Caco-2 (cell line): ENCODE measurements around the gene PSEN1. TPM values are rescaled to one million over a fixed set of nuclear protein-coding genes. Genes with fewer than 3 reads are reported as not detected.
A peak's percentile ranks its signal among the peaks of the same experiment; 100 is the strongest.

Experiments used
- BruUV-seq: library from RNA; stranded (reverse); fragments of 400-500 nt; replicated peaks from 2 replicates; lab custom pipeline; 2021; lab: Mats Ljungman, UMichigan
- CTCF ChIA-PET: fragments of 300-600 bp; sonication (Branson Sonifier 250); formaldehyde crosslinking; loops from one replicate; lab custom pipeline; 2022; ENCODE audit warnings: antibody characterized with exemption; lab: Charles Lee
- POLR2A ChIA-PET: fragments of 300-600 bp; sonication (Branson Sonifier 250); formaldehyde crosslinking; loops from one replicate; lab custom pipeline; 2022; ENCODE audit warnings: antibody characterized with exemption; lab: Charles Lee
- DNase-seq, 2 experiments: peaks; one replicate each; pipeline versions ENCODE4 v3.0.0 to v3.0.0-alpha.2; 2020 to 2022
- H3K27me3 ChIP-seq: replicated peaks from 2 replicates; pipeline ENCODE4 v1.6.0; 2011; ENCODE audit warnings: low read length; ENCODE audit not compliant: control insufficient read depth, insufficient read depth
- H3K36me3 ChIP-seq: 2 replicates; pipeline ENCODE4 v1.5.1; 2011; ENCODE audit warnings: low read length; ENCODE audit not compliant: control insufficient read depth, insufficient read depth
- H3K4me1 ChIP-seq: fragments of 250-450 bp; sonication (Bioruptor Pico); 2 replicates; pipeline ENCODE4 v1.5.1; 2020; ENCODE audit warnings: mild to moderate bottlenecking
- H3K4me3 ChIP-seq: 2 replicates; pipeline ENCODE4 v1.5.1; 2011; ENCODE audit warnings: low read depth, mild to moderate bottlenecking, control low read depth, low read length
- H3K9me3 ChIP-seq: fragments of 250-450 bp; sonication (Bioruptor Pico); 2 replicates; pipeline ENCODE4 v1.5.1; 2020; ENCODE audit warnings: mild to moderate bottlenecking, moderate library complexity
- H3K27ac Mint-ChIP-seq: one replicate; pipeline ENCODE4 v1.8.0; 2022; ENCODE audit warnings: mixed read lengths; ENCODE audit not compliant: unreplicated experiment
- H3K27me3 Mint-ChIP-seq: one replicate; pipeline ENCODE4 v1.8.0; 2022; ENCODE audit warnings: mixed read lengths; ENCODE audit not compliant: insufficient read depth, unreplicated experiment
- H3K36me3 Mint-ChIP-seq: one replicate; pipeline ENCODE4 v1.8.0; 2022; ENCODE audit warnings: mild to moderate bottlenecking, mixed read lengths; ENCODE audit not compliant: insufficient read depth, unreplicated experiment
- H3K4me1 Mint-ChIP-seq: one replicate; pipeline ENCODE4 v1.8.0; 2022; ENCODE audit warnings: low read depth, mixed read lengths; ENCODE audit not compliant: unreplicated experiment
- H3K4me3 Mint-ChIP-seq: one replicate; pipeline ENCODE4 v1.8.0; 2022; ENCODE audit warnings: mild to moderate bottlenecking, moderate library complexity, mixed read lengths; ENCODE audit not compliant: unreplicated experiment
- H3K9me3 Mint-ChIP-seq: one replicate; pipeline ENCODE4 v1.8.0; 2022; ENCODE audit warnings: mixed read lengths; ENCODE audit not compliant: unreplicated experiment
- CTCF ChIP-seq, 2 experiments: fragments of 200-600 bp in 1 of 2; IDR thresholded peaks; 1 replicate in 1 of 2; 2 replicates in 1 of 2; pipeline versions ENCODE4 v1.5.1 to v1.8.0; 2011 to 2022; ENCODE audit warnings: antibody characterized with exemption in 1 of 2, control low read depth in 1 of 2, inconsistent platforms in 1 of 2, low read depth in 1 of 2, low read length in 1 of 2, mild to moderate bottlenecking in 1 of 2, moderate library complexity in 1 of 2; ENCODE audit not compliant: insufficient read depth in 1 of 2, severe bottlenecking in 1 of 2, unreplicated experiment in 1 of 2
- intact Hi-C: fragments of 100-400 bp; cut with micrococcal nuclease; formaldehyde crosslinking; loops from one replicate; pipeline ENCODE4 v1.10.0; 2022; ENCODE audit not compliant: unreplicated experiment
- total RNA-seq: library from RNA; stranded (reverse); gene quantifications from 2 replicates; pipeline ENCODE4 v1.2.3, GENCODE V29; 2022

The PSEN1 gene
- total RNA-seq, 1 experiment from 2014 or later = 74.8 TPM

GRCh38 chr14:73100334-73100733 is 36.0 kb upstream of the PSEN1 start:
- Mint-ChIP-seq H3K4me1 (no peaks in the 10 kb centered on the region), H3K9me3 (no peaks in the 10 kb centered on the region), H3K36me3 (peaks cover 83% of the 10 kb centered on the region), H3K27me3 (no peaks in the 10 kb centered on the region), H3K4me3 (no peak overlapping the region), H3K27ac (no peak overlapping the region)
- Histone ChIP-seq H3K9me3 (no peaks in the 10 kb centered on the region), H3K27me3 (no peaks in the 10 kb centered on the region), H3K36me3 (no peaks in the 10 kb centered on the region; the same call in 1 of the 2 replicates), H3K4me3 (no peak overlapping the region), H3K4me1 (no peaks in the 10 kb centered on the region; the same call in 1 of the 2 replicates)
- POLR2A ChIA-PET = interaction anchor here (0.6 kb wide), 1 partner anchor 325 kb away, joined by 4 read pairs; no protein-coding TSS in a partner anchor
- CTCF ChIA-PET = no interaction called here
- TF ChIP-seq CTCF (IDR thresholded peaks at IDR 0.05; ENCODE audit: insufficient read depth in 1 of 2, low read depth in 1 of 2, low read length in 1 of 2, severe bottlenecking in 1 of 2, unreplicated experiment in 1 of 2) = no peak
- no TSS peak for BruUV-seq
- DNase-seq = no peak
- intact Hi-C loops = no loop called here

DNA sequence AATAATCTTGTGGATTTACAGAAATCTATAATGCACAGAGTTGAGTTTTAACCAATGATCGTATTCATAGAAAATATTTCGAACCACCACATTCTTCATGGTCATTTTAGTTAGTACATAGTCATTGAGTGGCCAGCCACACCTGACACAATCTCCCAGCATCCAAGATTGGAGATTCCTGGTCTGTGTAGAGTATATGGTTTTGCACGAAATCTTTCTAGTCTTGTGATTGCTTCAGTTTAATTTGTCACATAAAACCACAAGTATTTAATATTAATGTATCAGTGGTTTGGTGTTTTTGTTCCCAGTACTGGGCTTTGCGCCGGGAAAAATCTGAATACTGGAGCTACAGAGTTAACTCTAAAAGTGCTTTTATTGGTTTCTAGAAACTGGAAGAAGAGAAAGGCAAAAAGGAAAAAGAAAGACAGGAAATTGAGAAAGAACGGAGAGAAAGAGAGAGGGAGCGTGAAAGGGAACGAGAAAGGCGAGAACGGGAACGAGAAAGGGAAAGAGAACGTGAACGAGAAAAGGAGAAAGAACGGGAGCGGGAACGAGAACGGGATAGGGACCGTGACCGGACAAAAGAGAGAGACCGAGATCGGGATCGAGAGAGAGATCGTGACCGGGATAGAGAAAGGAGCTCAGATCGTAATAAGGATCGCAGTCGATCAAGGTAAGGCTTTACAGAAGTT is 33.4 kb upstream of the PSEN1 start:
- Histone ChIP-seq H3K4me3 (no peak overlapping the region), H3K27me3 (no peaks in the 10 kb centered on the region), H3K9me3 (no peaks in the 10 kb centered on the region), H3K36me3 (no peaks in the 10 kb centered on the region; the same call in 1 of the 2 replicates), H3K4me1 (no peaks in the 10 kb centered on the region; the same call in 1 of the 2 replicates)
- no peak overlapping the region for H3K4me3 Mint-ChIP-seq
- H3K27ac Mint-ChIP-seq = peak overlapping the region; percentile 13
- no peaks in the 10 kb centered on the region for H3K4me1 Mint-ChIP-seq
- H3K36me3 Mint-ChIP-seq = peaks cover 77% of the 10 kb centered on the region
- POLR2A ChIA-PET = no interaction called here
- intact Hi-C loops = no loop called here
- BruUV-seq = no TSS peak
- no peak for TF ChIP-seq CTCF (IDR thresholded peaks at IDR 0.05; ENCODE audit: insufficient read depth in 1 of 2, low read depth in 1 of 2, low read length in 1 of 2, severe bottlenecking in 1 of 2, unreplicated experiment in 1 of 2)
- H3K27me3 Mint-ChIP-seq = no peaks in the 10 kb centered on the region
- CTCF ChIA-PET = interaction anchor here (0.6 kb wide), 1 partner anchor 33 kb away, joined by 7 read pairs; the partner anchor contains the start of gene PSEN1
- no peak for DNase-seq
- H3K9me3 Mint-ChIP-seq = no peaks in the 10 kb centered on the region

DNA sequence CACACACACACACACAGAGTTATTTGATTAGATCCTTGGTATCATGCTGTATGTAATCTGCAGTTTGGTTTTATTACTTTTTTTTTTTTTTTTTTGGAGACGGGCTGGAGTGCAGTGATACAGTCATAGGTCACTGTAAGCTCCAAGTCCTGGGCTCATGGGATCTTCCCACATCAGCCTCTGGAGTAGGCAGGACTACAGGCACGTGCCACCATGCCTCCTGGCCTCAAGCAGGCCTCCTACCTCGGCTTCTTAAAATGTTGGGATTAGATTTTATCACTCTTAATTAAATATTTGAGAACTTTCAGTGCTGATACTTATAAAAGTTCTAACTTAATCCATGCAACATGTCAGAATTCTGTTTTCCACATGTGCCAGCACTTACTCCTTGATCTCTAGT is 31.3 kb upstream of the PSEN1 start:
- no peaks in the 10 kb centered on the region for H3K27me3 ChIP-seq
- ChIA-PET CTCF (no interaction called here), POLR2A (no interaction called here)
- TF ChIP-seq CTCF (IDR thresholded peaks at IDR 0.05; ENCODE audit: insufficient read depth in 1 of 2, low read depth in 1 of 2, low read length in 1 of 2, severe bottlenecking in 1 of 2, unreplicated experiment in 1 of 2) = no peak
- H3K4me3 ChIP-seq = no peak overlapping the region
- no peak for DNase-seq
- H3K9me3 ChIP-seq = no peaks in the 10 kb centered on the region
- H3K4me1 ChIP-seq = no peaks in the 10 kb centered on the region; the same call in 1 of the 2 replicates
- no peaks in the 10 kb centered on the region for H3K9me3 Mint-ChIP-seq
- no peak overlapping the region for H3K27ac Mint-ChIP-seq
- H3K4me1 Mint-ChIP-seq = no peaks in the 10 kb centered on the region
- no peaks in the 10 kb centered on the region for H3K27me3 Mint-ChIP-seq
- H3K4me3 Mint-ChIP-seq = no peak overlapping the region
- intact Hi-C loops = no loop called here
- H3K36me3 Mint-ChIP-seq = peaks cover 78% of the 10 kb centered on the region
- no peaks in the 10 kb centered on the region; the same call in 1 of the 2 replicates for H3K36me3 ChIP-seq
- no TSS peak for BruUV-seq
